A673 (cell line): ENCODE measurements around the gene TNFRSF12A.

ENCODE experiments used
- EZH2 ChIP-seq: fragments of 200-600 bp; sonication (generic); IDR thresholded peaks from 2 replicates; pipeline ENCODE4 v1.6.1; 2017; ENCODE audit warnings: borderline replicate concordance, low read depth, mild to moderate bottlenecking, mixed read lengths, antibody characterized with exemption, low read length; ENCODE audit not compliant: poor library complexity, severe bottlenecking
- TF ChIP-seq, protein P1 (sequence below): fragments of 300-800, 200-600 bp; sonication (generic); conservative IDR thresholded peaks from 2 replicates; pipeline ENCODE4 v1.5.1; 2017; ENCODE audit warnings: low read depth, mild to moderate bottlenecking, antibody characterized with exemption, low read length, moderate library complexity, mixed read lengths

DNA sequence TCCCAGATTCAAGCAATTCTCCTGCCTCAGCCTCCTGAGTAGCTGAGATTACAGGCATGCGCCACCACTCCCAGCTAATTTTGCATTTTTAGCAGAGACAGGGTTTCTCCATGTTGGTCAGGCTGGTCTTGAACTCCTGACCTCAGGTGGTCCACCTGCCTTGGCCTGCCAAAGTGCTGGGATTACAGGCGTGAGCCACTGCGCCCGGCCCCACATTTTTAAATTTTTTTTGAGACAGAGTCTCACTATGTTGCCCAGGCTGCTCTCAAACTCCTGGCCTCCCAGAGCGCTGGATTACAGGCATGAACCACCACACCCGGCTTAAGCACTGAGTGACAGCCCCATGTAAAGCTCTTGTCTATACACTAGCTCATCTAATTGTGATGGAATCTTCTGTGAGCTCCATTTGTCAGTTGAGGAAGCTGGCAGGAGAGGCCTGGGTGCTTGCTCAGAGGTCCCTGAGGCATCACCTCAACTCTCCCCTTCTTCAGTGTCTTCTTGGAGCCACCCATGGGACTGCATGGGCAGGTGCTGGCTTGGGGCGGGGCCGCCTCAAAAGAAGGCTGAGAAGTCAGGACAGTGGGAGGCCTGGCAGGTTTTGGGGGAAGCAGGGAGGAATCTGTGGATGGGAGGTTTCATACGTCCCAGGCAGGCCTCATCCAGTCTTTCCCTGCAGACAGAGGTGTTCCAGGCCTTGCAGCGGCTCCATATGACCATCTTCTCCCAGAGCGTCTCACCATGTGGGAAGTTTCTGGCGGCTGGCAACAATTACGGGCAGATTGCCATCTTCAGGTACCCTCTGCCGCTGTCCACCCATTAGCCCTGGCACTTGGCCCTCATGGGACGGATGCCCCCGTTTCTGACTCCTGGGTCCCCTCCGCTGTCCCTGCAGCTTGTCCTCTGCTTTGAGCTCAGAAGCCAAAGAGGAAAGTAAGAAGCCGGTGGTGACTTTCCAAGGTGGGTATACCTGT, 5.1 kb downstream of the TNFRSF12A start:
- TF ChIP-seq, protein P1, sequence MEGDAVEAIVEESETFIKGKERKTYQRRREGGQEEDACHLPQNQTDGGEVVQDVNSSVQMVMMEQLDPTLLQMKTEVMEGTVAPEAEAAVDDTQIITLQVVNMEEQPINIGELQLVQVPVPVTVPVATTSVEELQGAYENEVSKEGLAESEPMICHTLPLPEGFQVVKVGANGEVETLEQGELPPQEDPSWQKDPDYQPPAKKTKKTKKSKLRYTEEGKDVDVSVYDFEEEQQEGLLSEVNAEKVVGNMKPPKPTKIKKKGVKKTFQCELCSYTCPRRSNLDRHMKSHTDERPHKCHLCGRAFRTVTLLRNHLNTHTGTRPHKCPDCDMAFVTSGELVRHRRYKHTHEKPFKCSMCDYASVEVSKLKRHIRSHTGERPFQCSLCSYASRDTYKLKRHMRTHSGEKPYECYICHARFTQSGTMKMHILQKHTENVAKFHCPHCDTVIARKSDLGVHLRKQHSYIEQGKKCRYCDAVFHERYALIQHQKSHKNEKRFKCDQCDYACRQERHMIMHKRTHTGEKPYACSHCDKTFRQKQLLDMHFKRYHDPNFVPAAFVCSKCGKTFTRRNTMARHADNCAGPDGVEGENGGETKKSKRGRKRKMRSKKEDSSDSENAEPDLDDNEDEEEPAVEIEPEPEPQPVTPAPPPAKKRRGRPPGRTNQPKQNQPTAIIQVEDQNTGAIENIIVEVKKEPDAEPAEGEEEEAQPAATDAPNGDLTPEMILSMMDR = no peak
- TF ChIP-seq EZH2 = no peak
